Vagina (tissue), 2 donors: ENCODE data around the gene COL18A1. TPM values are rescaled to one million over a fixed set of nuclear protein-coding genes. Genes with fewer than 3 reads are reported as not detected.

Experiments
- DNase-seq, 2 donors: peaks; one replicate each; pipeline ENCODE4 v3.0.0-alpha.2; 2017; ENCODE audit errors: extremely low spot score in 2 of 2
- H3K27ac ChIP-seq: fragments of 200-600 bp; sonication (generic); one replicate; pipeline ENCODE4 v1.5.1; 2019
- H3K27me3 ChIP-seq: fragments of 200-600 bp; sonication (generic); one replicate; pipeline ENCODE4 v1.5.1; 2019
- H3K36me3 ChIP-seq, 2 donors: fragments of 200-600 bp; sonication (generic); one replicate each; pipeline ENCODE4 v1.5.1; 2017 to 2019
- H3K4me1 ChIP-seq: fragments of 200-600 bp; sonication (generic); one replicate; pipeline ENCODE4 v1.5.1; 2019
- H3K4me3 ChIP-seq, 2 donors: fragments of 200-600 bp; sonication (generic); 1 replicate in 1 of 2; 2 replicates in 1 of 2; pipeline ENCODE4 v1.5.1; 2016 to 2019
- H3K9me3 ChIP-seq: fragments of 200-600 bp; sonication (generic); one replicate; pipeline ENCODE4 v1.5.1; 2019
- CTCF ChIP-seq, 3 experiments: fragments of 450-650 bp in 2 of 3; fragments of 200-600 bp in 1 of 3; sonication (generic) in 1 of 3; IDR thresholded peaks; one replicate each; pipeline ENCODE4 v1.5.1; 2017 to 2019; ENCODE audit warnings: antibody characterized with exemption in 3 of 3, mild to moderate bottlenecking in 2 of 3, moderate library complexity in 2 of 3
- POLR2A ChIP-seq, 2 donors: fragments of 450-650 bp; IDR thresholded peaks; one replicate each; pipeline ENCODE4 v1.6.1; 2017; ENCODE audit warnings: antibody characterized with exemption in 2 of 2, mild to moderate bottlenecking in 2 of 2, moderate library complexity in 2 of 2
- POLR2AphosphoS5 ChIP-seq, 2 donors: sonication (generic); formaldehyde crosslinking; IDR thresholded peaks; one replicate each; pipeline ENCODE4 v1.9.0; 2017; ENCODE audit warnings: antibody characterized with exemption in 2 of 2, mild to moderate bottlenecking in 2 of 2, low read depth in 1 of 2; ENCODE audit not compliant: insufficient read depth in 1 of 2
- intact Hi-C: fragments of 100-400 bp; cut with DNase I; formaldehyde crosslinking; loops from one replicate; pipeline ENCODE4 v1.15.1; 2023
- total RNA-seq: library from RNA; depleted of rRNA; stranded (reverse); fragments of >200 nt; gene quantifications from one replicate; pipeline ENCODE4 v1.2.3, GENCODE V29; 2016

The COL18A1 gene
- total RNA-seq, 1 donor from 2014 or later: 86.7 TPM

GRCh38 chr21:45546636-45547544 lies 141.9 kb downstream of the COL18A1 start:
- no peaks in the 10 kb centered on the region for H3K27me3 ChIP-seq
- intact Hi-C loops: no loop called here
- no peaks in the 10 kb centered on the region for H3K36me3 ChIP-seq
- peaks cover 10% of the 10 kb centered on the region for H3K4me1 ChIP-seq
- no peak overlapping the region for H3K4me3 ChIP-seq
- TF ChIP-seq CTCF (IDR thresholded peaks at IDR 0.05): no peak
- no peak for TF ChIP-seq POLR2AphosphoS5 (IDR thresholded peaks at IDR 0.05; ENCODE audit: insufficient read depth in 1 of 2, low read depth in 1 of 2)
- TF ChIP-seq POLR2A (IDR thresholded peaks at IDR 0.05): no peak
- no peak for DNase-seq
- H3K27ac ChIP-seq: no peak overlapping the region
- no peaks in the 10 kb centered on the region for H3K9me3 ChIP-seq

GRCh38 chr21:45547545-45547900 lies 142.6 kb downstream of the COL18A1 start:
- Histone ChIP-seq H3K27ac (no peak overlapping the region), H3K27me3 (no peaks in the 10 kb centered on the region), H3K36me3 (no peaks in the 10 kb centered on the region), H3K4me3 (no peak overlapping the region), H3K4me1 (peaks cover 10% of the 10 kb centered on the region), H3K9me3 (no peaks in the 10 kb centered on the region)
- no peak for TF ChIP-seq POLR2A (IDR thresholded peaks at IDR 0.05)
- no peak for TF ChIP-seq CTCF (IDR thresholded peaks at IDR 0.05)
- no peak for TF ChIP-seq POLR2AphosphoS5 (IDR thresholded peaks at IDR 0.05; ENCODE audit: insufficient read depth in 1 of 2, low read depth in 1 of 2)
- no peak for DNase-seq
- intact Hi-C loops: no loop called here

- H3K36me3 ChIP-seq: no peaks in the 10 kb centered on the region
- H3K4me1 ChIP-seq: no peaks in the 10 kb centered on the region
- no peak overlapping the region for H3K27ac ChIP-seq
- no peaks in the 10 kb centered on the region for H3K9me3 ChIP-seq
- intact Hi-C loops: no loop called here
- no peak overlapping the region for H3K4me3 ChIP-seq
- no peak for TF ChIP-seq POLR2A (IDR thresholded peaks at IDR 0.05)
- no peak for TF ChIP-seq POLR2AphosphoS5 (IDR thresholded peaks at IDR 0.05; ENCODE audit: insufficient read depth in 1 of 2, low read depth in 1 of 2)
- TF ChIP-seq CTCF (IDR thresholded peaks at IDR 0.05): no peak
- H3K27me3 ChIP-seq: no peaks in the 10 kb centered on the region
- DNase-seq: no peak
These were observed 143.9 kb downstream of the COL18A1 start for GRCh38 chr21:45548711-45549491.

- Histone ChIP-seq H3K4me1 (no peaks in the 10 kb centered on the region), H3K36me3 (no peaks in the 10 kb centered on the region), H3K4me3 (no peak overlapping the region), H3K9me3 (no peaks in the 10 kb centered on the region), H3K27ac (no peak overlapping the region), H3K27me3 (no peaks in the 10 kb centered on the region)
- intact Hi-C loops: loop anchor here (10.0 kb wide), 1 partner anchor 265 kb away; no protein-coding TSS in a partner anchor
- no peak for DNase-seq
- TF ChIP-seq CTCF (IDR thresholded peaks at IDR 0.05): no peak
- TF ChIP-seq POLR2AphosphoS5 (IDR thresholded peaks at IDR 0.05; ENCODE audit: insufficient read depth in 1 of 2, low read depth in 1 of 2): no peak
- TF ChIP-seq POLR2A (IDR thresholded peaks at IDR 0.05): no peak
These were observed 144.9 kb downstream of the COL18A1 start for GRCh38 chr21:45549626-45550463.
